SK-N-SH treated with all-trans-retinoic acid at 6 μM for 48 hours (cell line): ENCODE data around the gene TSEN54.

Experiments
- ATAC-seq: fragments of 200-7000 bp; cut with Tn5 transposase; 3 replicates; pipeline ENCODE4 v1.9.1; 2020; ENCODE audit warnings: mild to moderate bottlenecking, moderate library complexity
- ARNTL ChIP-seq: fragments of 450-650 bp; formaldehyde crosslinking; IDR thresholded peaks from 2 replicates; pipeline ENCODE4 v1.5.0; 2020; ENCODE audit warnings: low read depth, mild to moderate bottlenecking, moderate library complexity, borderline replicate concordance
- ESRRG ChIP-seq: fragments of 250-450 bp; sonication (Bioruptor Pico); IDR thresholded peaks from 2 replicates; pipeline ENCODE4 v1.6.1; 2021; ENCODE audit warnings: mild to moderate bottlenecking
- GLIS3 ChIP-seq: fragments of 250-450 bp; sonication (Bioruptor Pico); IDR thresholded peaks from 2 replicates; pipeline ENCODE4 v1.5.0; 2020; ENCODE audit warnings: mild to moderate bottlenecking, moderate library complexity
- ISL1 ChIP-seq: fragments of 250-450 bp; sonication (Bioruptor Pico); IDR thresholded peaks from 2 replicates; pipeline ENCODE4 v2.1.2; 2022; ENCODE audit warnings: mild to moderate bottlenecking, moderate library complexity
- OSR1 ChIP-seq: fragments of 250-450 bp; sonication (Bioruptor Pico); IDR thresholded peaks from 2 replicates; pipeline ENCODE4 v1.8.0; 2022; ENCODE audit warnings: moderate library complexity, mild to moderate bottlenecking, inconsistent platforms
- PPARA ChIP-seq: fragments of 250-450 bp; sonication (Bioruptor Pico); IDR thresholded peaks from 2 replicates; pipeline ENCODE4 v1.5.0; 2020; ENCODE audit warnings: mild to moderate bottlenecking, borderline replicate concordance
- RARB ChIP-seq: fragments of 250-450 bp; sonication (Bioruptor Pico); IDR thresholded peaks from 2 replicates; pipeline ENCODE4 v1.8.0; 2021; ENCODE audit warnings: mild to moderate bottlenecking, moderate library complexity
- SNAI2 ChIP-seq: fragments of 250-450 bp; sonication (Bioruptor Pico); IDR thresholded peaks from 2 replicates; pipeline ENCODE4 v1.5.0; 2020; ENCODE audit warnings: mild to moderate bottlenecking, moderate library complexity
- TCF4 ChIP-seq: fragments of 250-450 bp; sonication (Bioruptor Pico); IDR thresholded peaks from 2 replicates; pipeline ENCODE4 v1.8.0; 2021; ENCODE audit warnings: mild to moderate bottlenecking, moderate library complexity, borderline replicate concordance
- TOX ChIP-seq: fragments of 250-450 bp; sonication (Bioruptor Pico); IDR thresholded peaks from 2 replicates; pipeline ENCODE4 v1.8.0; 2021; ENCODE audit warnings: mild to moderate bottlenecking, moderate library complexity, borderline replicate concordance
- ZC3H10 ChIP-seq: fragments of 250-450 bp; sonication (Bioruptor Pico); IDR thresholded peaks from 2 replicates; pipeline ENCODE4 v1.5.1; 2021; ENCODE audit warnings: mild to moderate bottlenecking, moderate library complexity
- ZFP3 ChIP-seq: fragments of 250-450 bp; sonication (Bioruptor Pico); IDR thresholded peaks from 2 replicates; pipeline ENCODE4 v1.5.0; 2020; ENCODE audit warnings: mild to moderate bottlenecking, moderate library complexity
- ZNF565 ChIP-seq: fragments of 450-650 bp; formaldehyde crosslinking; conservative IDR thresholded peaks from 2 replicates; pipeline ENCODE4 v1.5.0; 2020; ENCODE audit warnings: low read depth, mild to moderate bottlenecking, moderate library complexity
- ZNF8 ChIP-seq: fragments of 450-650 bp; formaldehyde crosslinking; IDR thresholded peaks from 2 replicates; pipeline ENCODE4 v1.5.0; 2020; ENCODE audit warnings: mild to moderate bottlenecking, moderate library complexity
- TF ChIP-seq, protein P1 (sequence below): fragments of 250-450 bp; sonication (Bioruptor Pico); IDR thresholded peaks from 2 replicates; pipeline ENCODE4 v1.8.0; 2020; ENCODE audit warnings: mild to moderate bottlenecking, moderate library complexity, borderline replicate concordance
- TF ChIP-seq, protein P2 (sequence below): fragments of 250-450 bp; sonication (Bioruptor Pico); IDR thresholded peaks from 2 replicates; pipeline ENCODE4 v1.5.1; 2021; ENCODE audit warnings: mild to moderate bottlenecking, moderate library complexity
- TF ChIP-seq, protein P3 (sequence below): fragments of 250-450 bp; sonication (Bioruptor Pico); IDR thresholded peaks from 2 replicates; pipeline ENCODE4 v1.5.0; 2020; ENCODE audit warnings: mild to moderate bottlenecking, moderate library complexity
- TF ChIP-seq, protein P4 (sequence below): fragments of 250-450 bp; sonication (Bioruptor Pico); IDR thresholded peaks from 2 replicates; pipeline ENCODE4 v1.8.0; 2021; ENCODE audit warnings: low read depth, mild to moderate bottlenecking, moderate library complexity, borderline replicate concordance

TSEN54 gene

DNA sequence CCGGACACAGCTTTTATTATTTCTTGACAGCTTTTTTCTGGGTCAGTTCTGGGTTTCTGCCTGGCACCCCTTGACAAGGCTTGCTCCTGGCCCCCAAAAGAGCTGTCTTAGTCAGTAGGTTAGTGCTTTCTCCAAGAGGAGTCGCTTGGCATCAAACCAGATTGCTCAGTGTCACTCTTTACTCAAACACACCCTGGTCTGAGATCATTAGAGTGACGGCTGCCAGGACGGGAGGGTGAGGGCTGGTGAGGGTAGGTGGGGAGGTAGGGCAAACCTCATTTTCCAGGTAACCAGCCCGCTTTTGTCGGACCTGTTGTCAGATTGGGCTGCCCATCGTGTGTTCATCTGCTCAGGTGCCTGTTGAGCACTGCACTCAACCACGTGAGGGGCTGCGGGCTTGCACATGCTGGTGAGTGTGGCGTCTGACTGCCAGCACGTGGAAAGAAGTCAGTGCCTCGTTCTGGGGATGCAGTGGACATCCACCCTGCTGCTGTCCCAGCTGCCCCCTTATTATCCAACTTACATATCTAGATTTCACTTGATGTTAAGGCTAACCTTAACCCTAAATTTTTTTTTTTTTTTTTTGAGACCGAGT, 47.5 kb upstream of the TSEN54 start (continued):
- TF ChIP-seq, protein P1, sequence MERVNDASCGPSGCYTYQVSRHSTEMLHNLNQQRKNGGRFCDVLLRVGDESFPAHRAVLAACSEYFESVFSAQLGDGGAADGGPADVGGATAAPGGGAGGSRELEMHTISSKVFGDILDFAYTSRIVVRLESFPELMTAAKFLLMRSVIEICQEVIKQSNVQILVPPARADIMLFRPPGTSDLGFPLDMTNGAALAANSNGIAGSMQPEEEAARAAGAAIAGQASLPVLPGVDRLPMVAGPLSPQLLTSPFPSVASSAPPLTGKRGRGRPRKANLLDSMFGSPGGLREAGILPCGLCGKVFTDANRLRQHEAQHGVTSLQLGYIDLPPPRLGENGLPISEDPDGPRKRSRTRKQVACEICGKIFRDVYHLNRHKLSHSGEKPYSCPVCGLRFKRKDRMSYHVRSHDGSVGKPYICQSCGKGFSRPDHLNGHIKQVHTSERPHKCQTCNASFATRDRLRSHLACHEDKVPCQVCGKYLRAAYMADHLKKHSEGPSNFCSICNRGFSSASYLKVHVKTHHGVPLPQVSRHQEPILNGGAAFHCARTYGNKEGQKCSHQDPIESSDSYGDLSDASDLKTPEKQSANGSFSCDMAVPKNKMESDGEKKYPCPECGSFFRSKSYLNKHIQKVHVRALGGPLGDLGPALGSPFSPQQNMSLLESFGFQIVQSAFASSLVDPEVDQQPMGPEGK: no peak
- no peak for TF ChIP-seq OSR1 (CRISPR knock-in tag)
- TF ChIP-seq ZFP3 (CRISPR knock-in tag): no peak
- no peak for TF ChIP-seq ZNF565
- TF ChIP-seq, protein P2, sequence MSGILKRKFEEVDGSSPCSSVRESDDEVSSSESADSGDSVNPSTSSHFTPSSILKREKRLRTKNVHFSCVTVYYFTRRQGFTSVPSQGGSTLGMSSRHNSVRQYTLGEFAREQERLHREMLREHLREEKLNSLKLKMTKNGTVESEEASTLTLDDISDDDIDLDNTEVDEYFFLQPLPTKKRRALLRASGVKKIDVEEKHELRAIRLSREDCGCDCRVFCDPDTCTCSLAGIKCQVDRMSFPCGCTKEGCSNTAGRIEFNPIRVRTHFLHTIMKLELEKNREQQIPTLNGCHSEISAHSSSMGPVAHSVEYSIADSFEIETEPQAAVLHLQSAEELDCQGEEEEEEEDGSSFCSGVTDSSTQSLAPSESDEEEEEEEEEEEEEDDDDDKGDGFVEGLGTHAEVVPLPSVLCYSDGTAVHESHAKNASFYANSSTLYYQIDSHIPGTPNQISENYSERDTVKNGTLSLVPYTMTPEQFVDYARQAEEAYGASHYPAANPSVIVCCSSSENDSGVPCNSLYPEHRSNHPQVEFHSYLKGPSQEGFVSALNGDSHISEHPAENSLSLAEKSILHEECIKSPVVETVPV: no peak
- TF ChIP-seq ZC3H10 (CRISPR knock-in tag): no peak
- no peak for TF ChIP-seq ZNF8 (CRISPR knock-in tag)

DNA sequence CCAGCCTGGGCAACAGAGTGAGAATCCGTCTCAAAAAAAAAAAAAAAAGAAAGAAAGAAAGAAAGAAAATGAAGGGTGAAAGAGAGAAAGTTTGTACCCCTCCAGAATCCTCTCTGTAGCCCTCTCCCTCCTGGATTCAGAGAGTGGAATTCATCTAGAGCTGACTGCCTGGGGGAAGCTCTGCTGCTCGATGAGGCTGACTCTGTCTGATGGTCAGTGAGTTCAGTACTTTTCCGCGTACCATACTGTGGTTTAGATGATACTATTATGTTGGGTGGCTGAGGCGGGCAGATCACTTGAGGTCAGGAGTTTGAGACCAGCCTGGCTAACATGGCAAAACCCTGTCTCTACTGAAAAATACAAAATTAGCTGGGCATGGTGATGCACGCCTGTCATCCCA, 45.1 kb upstream of the TSEN54 start:
- ATAC-seq: no peak
- TF ChIP-seq GLIS3: no peak
- no peak for TF ChIP-seq ESRRG (CRISPR knock-in tag)
- no peak for TF ChIP-seq ARNTL
- TF ChIP-seq SNAI2 (CRISPR knock-in tag): no peak
- TF ChIP-seq RARB (CRISPR knock-in tag): no peak
- TF ChIP-seq TCF4: no peak
- TF ChIP-seq, protein P3, sequence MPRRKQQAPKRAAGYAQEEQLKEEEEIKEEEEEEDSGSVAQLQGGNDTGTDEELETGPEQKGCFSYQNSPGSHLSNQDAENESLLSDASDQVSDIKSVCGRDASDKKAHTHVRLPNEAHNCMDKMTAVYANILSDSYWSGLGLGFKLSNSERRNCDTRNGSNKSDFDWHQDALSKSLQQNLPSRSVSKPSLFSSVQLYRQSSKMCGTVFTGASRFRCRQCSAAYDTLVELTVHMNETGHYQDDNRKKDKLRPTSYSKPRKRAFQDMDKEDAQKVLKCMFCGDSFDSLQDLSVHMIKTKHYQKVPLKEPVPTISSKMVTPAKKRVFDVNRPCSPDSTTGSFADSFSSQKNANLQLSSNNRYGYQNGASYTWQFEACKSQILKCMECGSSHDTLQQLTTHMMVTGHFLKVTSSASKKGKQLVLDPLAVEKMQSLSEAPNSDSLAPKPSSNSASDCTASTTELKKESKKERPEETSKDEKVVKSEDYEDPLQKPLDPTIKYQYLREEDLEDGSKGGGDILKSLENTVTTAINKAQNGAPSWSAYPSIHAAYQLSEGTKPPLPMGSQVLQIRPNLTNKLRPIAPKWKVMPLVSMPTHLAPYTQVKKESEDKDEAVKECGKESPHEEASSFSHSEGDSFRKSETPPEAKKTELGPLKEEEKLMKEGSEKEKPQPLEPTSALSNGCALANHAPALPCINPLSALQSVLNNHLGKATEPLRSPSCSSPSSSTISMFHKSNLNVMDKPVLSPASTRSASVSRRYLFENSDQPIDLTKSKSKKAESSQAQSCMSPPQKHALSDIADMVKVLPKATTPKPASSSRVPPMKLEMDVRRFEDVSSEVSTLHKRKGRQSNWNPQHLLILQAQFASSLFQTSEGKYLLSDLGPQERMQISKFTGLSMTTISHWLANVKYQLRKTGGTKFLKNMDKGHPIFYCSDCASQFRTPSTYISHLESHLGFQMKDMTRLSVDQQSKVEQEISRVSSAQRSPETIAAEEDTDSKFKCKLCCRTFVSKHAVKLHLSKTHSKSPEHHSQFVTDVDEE (CRISPR knock-in tag): no peak
- TF ChIP-seq, protein P4, sequence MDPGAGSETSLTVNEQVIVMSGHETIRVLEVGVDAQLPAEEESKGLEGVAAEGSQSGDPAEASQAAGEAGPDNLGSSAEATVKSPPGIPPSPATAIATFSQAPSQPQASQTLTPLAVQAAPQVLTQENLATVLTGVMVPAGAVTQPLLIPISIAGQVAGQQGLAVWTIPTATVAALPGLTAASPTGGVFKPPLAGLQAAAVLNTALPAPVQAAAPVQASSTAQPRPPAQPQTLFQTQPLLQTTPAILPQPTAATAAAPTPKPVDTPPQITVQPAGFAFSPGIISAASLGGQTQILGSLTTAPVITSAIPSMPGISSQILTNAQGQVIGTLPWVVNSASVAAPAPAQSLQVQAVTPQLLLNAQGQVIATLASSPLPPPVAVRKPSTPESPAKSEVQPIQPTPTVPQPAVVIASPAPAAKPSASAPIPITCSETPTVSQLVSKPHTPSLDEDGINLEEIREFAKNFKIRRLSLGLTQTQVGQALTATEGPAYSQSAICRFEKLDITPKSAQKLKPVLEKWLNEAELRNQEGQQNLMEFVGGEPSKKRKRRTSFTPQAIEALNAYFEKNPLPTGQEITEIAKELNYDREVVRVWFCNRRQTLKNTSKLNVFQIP: no peak
- TF ChIP-seq TOX (CRISPR knock-in tag): no peak
- TF ChIP-seq ISL1: no peak
- no peak for TF ChIP-seq OSR1 (CRISPR knock-in tag)
- no peak for TF ChIP-seq ZFP3 (CRISPR knock-in tag)
- TF ChIP-seq, protein P1: no peak
- TF ChIP-seq, protein P2: no peak
- TF ChIP-seq PPARA (CRISPR knock-in tag): no peak

DNA sequence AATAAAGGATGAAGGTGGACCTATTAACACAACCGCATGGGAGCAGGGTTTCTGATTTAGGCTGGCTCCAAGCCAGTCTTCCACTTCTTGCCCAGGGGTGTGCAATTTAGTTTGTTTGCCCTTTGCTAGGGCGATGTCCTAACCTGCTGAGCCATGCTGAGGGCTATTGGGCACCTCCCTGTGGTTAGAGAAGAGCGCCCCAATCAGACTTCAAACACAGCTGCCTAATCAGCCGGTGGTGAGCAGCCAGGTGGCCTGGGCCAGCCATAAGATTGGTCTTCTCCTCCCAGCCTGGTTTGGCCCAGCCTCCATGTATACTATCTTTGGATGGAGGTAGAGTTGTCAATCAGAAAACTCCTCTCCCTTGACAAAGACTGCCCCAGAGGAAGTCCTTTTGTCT, 44.2 kb upstream of the TSEN54 start:
- ATAC-seq: no peak
- no peak for TF ChIP-seq ZNF8 (CRISPR knock-in tag)

DNA sequence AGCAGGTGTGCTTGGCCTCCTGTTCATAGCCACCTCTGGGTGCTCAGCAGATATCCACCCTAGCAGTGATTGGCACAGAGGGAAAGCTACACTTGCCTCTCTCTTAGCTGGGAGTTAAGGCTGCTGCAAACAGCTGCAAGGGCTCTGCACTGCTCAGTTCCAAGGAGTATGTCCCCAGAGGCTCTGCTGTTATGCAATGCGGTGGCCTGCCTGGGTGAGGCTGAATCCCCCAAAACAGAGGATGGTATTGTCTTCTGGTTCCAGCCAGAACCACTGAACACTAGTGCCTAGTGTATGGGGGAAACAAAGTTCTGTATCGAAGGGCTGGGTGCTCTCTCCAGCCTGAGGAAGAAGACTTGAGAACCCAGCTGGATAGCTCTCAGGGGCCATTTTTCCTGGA, 43.1 kb upstream of the TSEN54 start:
- no peak for ATAC-seq
- TF ChIP-seq, protein P2: no peak
